RKO (cell line): Measurements from ENCODE around the gene HOXA3.

Experiments
- DNase-seq: peaks from one replicate; pipeline ENCODE4 v3.0.0-alpha.2; 2016; ENCODE audit warnings: low spot score

HOXA3 gene

DNA sequence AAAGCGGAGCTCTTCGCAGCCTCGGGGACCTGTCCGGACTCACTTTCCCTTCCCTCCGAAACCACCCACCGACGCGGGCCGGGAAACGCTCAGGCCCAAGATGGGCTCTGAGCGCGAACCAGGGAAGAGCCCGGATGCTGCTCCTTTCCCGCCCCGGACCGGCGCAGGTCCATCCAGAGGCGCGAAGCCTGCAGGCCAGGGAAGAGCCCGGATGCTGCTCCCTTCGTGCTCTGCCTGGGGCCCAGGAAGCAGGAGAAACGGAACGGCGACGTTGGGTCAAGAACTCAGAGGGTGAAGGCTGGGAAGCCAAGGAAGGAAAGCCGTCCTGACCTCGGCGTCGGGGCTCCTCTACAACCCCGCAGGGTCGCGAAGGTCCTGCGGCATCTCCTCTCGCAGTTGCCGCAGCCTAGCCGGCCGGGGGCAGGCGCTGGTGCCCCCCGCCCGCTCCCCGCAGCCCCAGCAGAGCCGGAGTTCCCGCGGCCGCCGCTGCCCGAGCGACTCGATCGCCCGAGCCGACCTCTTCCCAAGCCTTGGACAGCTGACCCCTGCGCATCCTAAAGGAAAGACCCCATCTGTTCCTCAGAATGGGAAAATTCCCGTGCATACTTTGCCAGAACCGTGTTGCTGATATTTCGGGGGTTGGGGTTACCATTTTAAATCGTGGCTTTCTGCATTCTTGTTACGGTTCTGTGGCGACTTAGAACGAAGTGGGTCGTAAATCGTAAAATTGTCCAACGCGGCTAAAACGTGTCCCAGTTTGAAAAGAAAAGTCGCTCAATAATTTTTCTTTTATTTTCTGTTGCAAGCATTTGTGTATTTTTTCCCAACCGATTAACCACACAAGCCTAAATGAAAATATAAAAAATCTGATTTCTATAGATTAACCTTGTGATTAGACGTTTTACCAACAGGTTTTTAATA is 64.1 kb downstream of the HOXA3 start:
- no peak for DNase-seq

DNA sequence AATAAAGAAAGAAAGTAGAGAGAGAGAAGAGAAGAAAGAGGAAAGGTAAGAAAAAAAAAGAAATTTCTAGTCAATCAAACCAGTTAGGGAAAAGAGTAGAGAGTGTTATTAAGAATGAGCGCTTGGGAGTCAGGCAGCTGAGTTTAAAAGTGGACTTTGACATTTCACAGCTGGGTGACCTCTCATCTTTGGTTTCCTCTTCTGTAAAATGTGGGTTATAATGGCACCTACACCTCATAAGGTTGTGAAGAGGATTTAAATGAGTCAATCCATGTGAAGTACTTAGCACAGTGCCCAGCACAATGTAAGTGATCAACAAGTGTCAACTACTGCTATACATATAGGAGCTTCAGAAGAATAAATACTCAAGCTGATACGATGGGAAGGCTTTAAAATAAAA is 68.7 kb downstream of the HOXA3 start:
- no peak for DNase-seq

DNA sequence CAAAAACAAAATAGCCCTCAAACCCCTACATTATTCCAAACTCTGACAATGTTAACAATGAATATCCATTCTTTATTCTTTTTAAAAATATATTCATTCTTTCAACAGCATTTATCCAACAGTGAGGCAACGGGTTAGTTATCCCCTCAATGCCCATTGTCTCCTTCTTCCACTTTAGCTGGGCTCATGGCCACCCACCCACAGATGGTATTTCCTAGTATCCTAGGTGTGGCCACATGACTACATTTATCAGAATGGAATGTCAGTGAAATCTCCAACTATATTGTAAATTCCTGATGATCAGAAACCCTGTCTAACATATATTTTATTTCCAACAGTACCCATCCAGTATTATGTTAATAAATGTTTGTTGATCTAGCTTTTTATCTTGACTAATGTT is 70.2 kb downstream of the HOXA3 start:
- no peak for DNase-seq

DNA sequence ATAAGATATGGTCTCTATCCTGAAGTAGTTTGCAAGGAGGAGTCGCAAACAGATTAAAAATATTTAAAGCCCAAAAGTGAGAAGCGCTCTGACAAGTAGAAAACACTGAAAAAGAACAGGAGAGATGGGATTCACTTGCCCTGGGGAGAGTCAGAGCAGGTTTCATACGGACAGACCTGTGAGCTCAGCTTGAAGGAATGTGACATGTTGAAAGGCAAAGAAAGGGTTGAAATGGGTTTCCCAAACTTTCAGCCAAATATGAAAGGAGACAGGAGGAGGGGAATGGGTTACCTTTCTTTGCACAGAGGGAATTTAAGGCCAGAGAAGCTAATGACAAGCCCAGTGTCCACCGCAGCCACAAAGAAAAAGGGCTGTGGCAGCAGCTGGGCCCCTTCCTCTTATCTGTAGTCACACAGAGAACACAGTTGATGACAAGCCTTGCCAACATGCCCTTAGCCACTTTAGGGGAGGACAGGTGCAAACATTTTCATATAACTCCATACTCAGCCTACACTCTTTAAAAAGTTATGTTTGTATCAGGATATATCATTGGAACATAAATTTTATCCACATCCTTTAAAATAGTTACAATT is 71.4 kb downstream of the HOXA3 start:
- DNase-seq, result no peak

DNA sequence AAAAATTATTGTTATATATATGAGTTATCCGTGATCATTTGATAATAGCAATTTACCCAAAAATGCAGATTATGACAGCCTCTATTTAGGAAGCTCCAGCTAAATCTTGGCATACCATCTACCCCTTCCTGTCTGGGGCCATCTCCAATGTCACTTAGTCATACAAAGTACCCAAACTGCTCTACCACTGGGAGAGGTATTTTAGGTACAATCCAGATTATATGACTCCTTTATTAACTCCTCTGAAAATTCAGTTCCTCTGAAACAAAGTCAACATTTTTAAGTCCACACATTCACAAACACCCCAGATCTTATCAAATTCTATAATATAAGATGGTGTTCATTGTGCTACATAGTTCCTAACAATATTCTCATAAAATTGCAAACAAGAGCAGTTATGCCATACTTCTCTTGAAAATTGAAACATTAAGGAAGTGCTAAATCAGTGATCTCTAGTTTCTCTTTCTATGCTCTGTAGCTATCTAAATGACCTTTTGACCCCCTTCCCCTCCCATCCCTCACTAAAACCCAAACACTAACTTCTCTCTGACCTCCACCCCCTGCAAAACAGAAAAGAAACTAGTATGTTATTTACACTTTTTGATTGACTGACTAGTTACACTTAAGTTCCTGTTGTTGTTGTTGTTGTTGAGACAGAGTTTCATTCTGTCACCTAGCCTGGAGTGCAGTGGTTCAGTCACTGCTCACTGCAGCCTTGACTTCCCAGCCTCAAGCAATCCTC is 73.0 kb downstream of the HOXA3 start:
- DNase-seq, result no peak

DNA sequence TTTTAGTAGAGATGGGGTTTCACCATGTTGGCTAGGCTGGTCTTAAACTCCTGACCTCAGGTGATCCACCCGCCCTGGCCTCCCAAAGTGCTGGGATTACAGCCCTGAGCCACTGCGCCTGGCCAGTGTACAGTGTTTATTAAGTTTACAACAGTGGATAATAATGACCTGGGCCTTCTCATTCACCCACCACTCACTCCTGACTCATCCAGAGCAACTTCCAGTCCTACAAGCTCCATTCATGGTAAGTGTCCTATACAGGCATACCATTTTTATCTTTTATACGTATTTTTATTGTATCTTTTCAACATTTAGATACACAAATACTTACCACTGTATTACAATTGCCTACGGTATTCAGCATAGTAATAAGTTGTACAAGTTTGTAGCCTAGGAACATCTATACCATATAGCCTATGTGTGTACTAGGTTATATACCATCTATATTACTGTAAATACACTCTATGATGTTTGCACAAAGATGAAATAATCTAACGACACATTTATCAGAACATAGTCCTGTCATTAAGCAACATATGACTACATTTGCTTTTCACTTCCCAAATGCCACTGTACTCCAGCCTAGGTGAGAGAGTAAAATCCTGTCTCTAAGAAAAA is 73.7 kb downstream of the HOXA3 start:
- no peak for DNase-seq

DNA sequence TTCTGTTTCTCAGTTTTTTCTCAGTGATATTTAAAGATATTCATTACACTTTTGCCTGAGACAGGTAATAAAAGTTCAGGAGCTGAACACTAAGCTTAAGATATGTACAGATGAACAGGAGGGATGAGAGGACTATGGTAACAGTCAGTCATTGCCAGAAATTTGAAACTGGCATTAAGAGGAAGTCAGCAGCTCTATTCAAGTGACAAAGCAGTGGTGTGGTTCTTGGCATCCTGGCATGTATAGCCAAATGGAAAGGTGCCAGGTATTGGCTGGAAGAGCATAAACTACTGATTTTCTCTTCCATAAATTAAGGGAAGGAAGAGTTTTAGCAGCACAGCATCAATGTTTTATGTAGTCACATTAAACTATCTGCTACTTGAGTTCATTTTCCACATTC is 79.3 kb downstream of the HOXA3 start:
- DNase-seq, result no peak

DNA sequence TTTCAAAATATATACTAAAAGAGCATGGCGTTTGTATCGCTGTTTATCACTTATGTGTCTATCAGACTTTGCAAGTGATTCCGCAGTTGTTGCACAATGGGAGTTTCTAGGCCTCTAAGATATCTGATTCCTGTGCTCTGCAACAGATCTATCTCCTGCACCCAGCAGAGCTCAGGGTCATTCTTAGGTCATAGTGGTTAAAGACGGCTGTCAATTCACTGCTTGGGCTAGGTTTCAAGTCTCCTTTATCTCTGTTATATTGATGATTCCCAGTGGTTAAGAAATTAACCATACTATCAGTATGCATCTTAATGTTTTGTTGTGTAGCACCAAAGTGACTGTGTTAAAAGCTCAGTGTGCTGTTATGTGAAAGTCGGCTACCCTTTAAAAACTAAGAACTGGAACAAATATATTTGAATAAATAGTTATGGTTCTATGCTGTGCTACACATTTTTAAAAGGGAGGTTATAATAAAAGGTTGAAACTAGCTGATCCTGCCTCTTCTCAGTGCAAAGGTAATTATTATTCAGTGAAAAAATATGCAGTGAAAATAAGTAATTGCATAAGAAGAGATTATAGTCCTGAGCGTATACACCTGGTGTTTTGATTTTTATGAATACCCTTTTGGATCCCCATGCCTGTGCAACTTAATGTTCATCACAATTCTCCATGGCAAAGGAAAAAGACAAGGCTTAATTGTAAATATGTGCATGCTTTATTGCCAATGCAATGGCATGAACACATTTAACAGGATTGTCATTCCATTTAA is 80.6 kb downstream of the HOXA3 start:
- no peak for DNase-seq

DNA sequence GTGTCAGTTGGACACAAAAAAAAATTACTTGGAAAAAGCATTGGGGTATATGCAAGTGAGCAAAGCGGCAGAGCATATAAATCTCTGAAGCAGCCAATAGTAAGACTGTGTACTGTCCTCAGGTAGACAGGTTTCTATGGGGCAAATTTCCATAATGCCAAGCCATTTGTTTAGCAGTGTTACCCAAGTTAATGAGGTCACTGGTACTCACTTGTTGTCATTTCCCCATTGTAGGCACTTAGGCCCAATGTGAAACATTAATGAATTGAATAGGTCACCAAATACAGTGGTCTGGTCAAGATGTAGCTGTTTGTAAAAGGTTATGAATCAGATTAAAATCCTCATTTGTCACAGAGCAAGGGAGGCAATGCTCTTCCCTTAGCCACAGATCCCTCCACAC is 84.1 kb downstream of the HOXA3 start:
- no peak for DNase-seq

DNA sequence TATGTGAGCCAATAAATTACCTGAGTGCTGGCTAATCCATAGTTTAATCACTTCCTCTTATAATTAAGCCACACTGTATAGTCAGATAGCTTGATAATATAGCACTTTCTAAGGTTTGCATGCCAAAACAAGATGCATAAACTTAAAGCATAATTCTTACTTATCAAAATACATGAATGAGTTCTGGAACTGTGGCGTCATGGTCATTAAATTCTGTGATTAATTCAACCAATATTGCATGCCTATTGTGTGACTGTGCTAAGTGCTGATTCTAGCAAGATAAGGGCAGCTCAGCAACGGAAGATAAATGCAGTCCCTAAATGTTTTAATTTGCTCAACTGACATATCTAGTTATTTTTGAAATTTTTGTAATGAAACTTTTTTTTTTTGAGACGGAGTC is 86.2 kb downstream of the HOXA3 start:
- DNase-seq, result peak; percentile 56

DNA sequence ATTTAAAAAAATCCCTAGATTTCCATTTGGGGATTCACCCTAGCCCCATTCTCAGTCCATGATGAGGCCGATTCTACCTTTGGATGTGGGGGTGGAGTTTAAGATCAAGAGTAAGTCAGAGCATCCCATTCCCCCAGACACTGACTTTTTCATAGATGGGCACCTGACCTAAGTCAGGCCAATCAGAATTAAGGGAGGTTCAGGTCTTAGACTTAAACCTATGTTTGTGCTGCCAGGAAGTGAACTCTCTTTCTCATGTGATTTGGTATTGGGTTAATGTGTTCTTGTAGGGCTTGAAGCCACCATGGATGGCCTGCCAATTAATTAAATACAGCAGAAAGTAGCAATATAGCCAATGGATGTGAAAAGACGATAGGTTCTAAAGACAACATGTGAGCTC is 86.7 kb downstream of the HOXA3 start:
- DNase-seq, result no peak

DNA sequence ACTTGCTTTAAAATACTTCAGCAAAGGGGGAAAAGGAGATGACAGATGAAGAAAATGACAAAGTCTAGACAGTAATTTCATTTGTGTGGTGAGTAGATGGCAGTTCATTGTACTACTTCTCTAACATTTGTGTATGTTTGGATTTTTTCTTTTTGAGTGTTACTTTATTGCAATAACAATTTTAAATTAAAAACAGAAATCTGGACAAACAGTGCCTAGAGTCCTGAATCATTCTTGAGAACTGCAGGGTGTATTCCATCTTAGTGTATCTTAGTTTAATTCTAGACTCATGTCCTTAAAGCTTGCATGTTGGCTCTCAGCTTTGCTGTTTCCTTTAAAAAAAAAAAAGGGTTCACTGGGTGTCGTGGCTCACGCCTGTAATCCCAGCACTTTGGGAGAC is 87.7 kb downstream of the HOXA3 start:
- no peak for DNase-seq

DNA sequence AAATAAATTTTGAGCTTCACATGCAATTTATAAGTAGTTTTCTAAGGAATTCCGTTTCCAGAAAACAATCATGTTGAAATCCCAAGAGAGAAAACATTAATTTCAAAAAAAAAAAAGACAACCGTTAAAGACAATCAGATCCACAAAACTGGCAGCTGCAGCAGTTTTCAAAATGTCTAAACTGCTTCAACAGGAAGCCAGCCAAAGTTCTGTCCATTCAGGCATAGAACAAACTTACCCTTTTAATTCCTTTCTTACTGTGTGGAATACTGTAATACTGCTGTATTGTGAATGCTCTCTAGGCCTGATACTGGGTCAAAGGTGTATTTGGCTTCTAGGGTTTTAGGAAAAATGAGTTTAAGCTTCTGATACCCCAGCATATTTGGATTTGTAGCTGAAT is 88.2 kb downstream of the HOXA3 start:
- no peak for DNase-seq

DNA sequence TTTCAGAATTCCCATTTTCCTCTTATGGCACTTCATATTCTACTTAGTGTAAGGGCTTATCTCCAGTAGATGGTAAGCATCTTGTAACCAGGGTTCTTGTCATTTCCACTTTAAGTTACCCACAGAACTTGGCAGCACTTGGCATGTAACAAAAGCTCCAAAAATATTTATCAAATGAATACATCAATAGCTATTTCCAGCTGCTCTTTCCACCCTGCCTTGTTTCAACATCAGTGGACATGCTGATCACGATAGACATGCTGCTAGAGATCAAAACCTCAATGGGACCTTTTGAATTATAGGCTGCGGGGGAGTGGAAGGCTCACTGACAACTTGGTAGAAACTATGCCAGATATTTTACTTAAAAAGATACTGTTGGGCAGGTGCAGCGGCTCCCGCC is 89.4 kb downstream of the HOXA3 start:
- no peak for DNase-seq
